ENCODE data around the gene GBP1.
"Not testable (repeated sequence)": the region's sequence is repeated elsewhere in the genome, so short reads cannot be mapped to it uniquely, and the experiment has no call there.

Gene GBP1

DNA sequence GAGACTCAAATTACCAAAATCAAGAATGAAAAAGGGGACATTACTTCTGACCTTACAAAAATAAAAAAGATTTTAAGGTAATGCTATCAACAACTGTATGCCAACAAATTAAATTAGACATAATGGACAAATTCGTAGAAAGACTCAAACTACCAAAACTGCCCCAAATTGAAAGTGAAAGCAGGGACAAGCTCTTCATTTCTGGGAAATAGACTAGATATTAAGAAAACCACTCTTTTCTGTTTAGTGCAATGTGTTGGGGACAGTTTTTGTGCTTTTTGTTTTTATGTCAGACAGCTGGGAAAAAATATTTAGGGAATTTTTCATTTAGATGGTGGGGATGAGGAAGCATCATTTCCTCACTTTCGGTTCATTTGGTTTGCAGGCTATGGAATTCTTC lies 4.9 kb upstream of the GBP1 start:
- no peak overlapping the region for H3K9ac ChIP-seq (ENCODE audit: insufficient read length)
- TF ChIP-seq FOXP2 (optimal IDR thresholded peaks at IDR 0.05; ENCODE audit: control extremely low read depth, extremely low read length, insufficient read depth): no peak
- TF ChIP-seq POLR2AphosphoS5 (IDR thresholded peaks at IDR 0.05; ENCODE audit: borderline replicate concordance, low read depth, low read length): no peak
- no peak for TF ChIP-seq EZH2 (IDR thresholded peaks at IDR 0.05)
- H3K27ac ChIP-seq: no peak overlapping the region
- no peak overlapping the region for H3K4me3 ChIP-seq
- no peak for DNase-seq (ENCODE audit: low read depth, low spot score)
- H3K9me3 ChIP-seq (ENCODE audit: low read depth, low read length): no peaks in the 10 kb centered on the region
- H3K36me3 ChIP-seq (ENCODE audit: insufficient read depth, low read length): no peaks in the 10 kb centered on the region

DNA sequence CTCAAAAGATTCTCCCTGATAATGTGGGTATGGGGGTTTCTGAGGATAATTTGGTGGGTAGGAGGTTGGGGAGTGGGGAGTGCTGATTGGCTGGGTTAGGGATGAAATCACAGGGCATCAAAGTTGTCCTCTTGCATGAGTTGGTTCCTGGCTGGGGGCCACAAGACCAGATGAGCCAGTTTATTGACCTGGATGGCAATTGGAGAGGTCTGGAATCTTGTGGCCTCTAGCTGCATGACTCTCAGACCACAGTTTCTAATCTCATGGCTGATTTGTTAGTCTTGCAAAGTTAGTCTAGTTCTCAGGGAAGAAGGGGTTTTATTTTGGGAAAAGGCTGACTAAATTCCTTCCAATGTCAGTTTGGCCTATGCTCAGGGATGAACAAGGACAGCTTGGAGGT lies 3.3 kb upstream of the GBP1 start:
- no peak for DNase-seq (ENCODE audit: low read depth, low spot score)
- no peaks in the 10 kb centered on the region for H3K9me3 ChIP-seq (ENCODE audit: low read depth, low read length)
- no peaks in the 10 kb centered on the region for H3K36me3 ChIP-seq (ENCODE audit: insufficient read depth, low read length)
- no peak overlapping the region for H3K27ac ChIP-seq
- H3K4me3 ChIP-seq: no peak overlapping the region
- H3K9ac ChIP-seq (ENCODE audit: insufficient read length): no peak overlapping the region
- TF ChIP-seq POLR2AphosphoS5 (IDR thresholded peaks at IDR 0.05; ENCODE audit: borderline replicate concordance, low read depth, low read length) (no peak), FOXP2 (optimal IDR thresholded peaks at IDR 0.05; ENCODE audit: control extremely low read depth, extremely low read length, insufficient read depth) (no peak), EZH2 (IDR thresholded peaks at IDR 0.05) (no peak)

- Histone ChIP-seq H3K4me3 (peak overlapping the region; percentile 73), H3K27ac (peak overlapping the region; percentile 27; the same call in 1 of the 2 replicates), H3K36me3 (ENCODE audit: insufficient read depth, low read length) (no peaks in the 10 kb centered on the region), H3K9me3 (ENCODE audit: low read depth, low read length) (no peaks in the 10 kb centered on the region), H3K9ac (ENCODE audit: insufficient read length) (peak overlapping the region; percentile 76)
- TF ChIP-seq FOXP2 (optimal IDR thresholded peaks at IDR 0.05; ENCODE audit: control extremely low read depth, extremely low read length, insufficient read depth) (no peak), EZH2 (IDR thresholded peaks at IDR 0.05) (no peak), POLR2AphosphoS5 (IDR thresholded peaks at IDR 0.05; ENCODE audit: borderline replicate concordance, low read depth, low read length) (no peak)
- DNase-seq (ENCODE audit: low read depth, low spot score): no peak
Observed at GRCh38 chr1:89064632-89065031, 376 bp downstream of the GBP1 start.

DNA sequence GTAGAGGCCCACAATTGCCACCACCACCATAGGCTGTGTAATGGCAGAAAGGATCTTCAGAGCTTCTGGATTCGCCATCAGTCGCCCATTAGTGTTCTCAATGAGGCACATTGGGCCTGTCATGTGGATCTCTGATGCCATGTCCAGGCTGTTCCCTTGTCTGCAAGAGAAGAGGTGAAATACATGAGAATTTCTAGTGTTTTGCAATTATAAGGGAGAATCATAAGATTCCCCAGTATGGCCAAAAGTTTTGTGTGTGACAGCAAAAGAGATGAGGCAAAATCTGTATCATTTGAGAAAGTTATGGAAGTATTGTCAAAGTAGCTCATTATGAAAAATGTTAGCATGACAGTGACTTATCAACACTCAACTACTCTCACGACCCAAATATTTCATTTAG lies 1.9 kb downstream of the GBP1 start:
- H3K9ac ChIP-seq (ENCODE audit: insufficient read length): no peak overlapping the region
- TF ChIP-seq POLR2AphosphoS5 (IDR thresholded peaks at IDR 0.05; ENCODE audit: borderline replicate concordance, low read depth, low read length) (no peak), EZH2 (IDR thresholded peaks at IDR 0.05) (no peak), FOXP2 (optimal IDR thresholded peaks at IDR 0.05; ENCODE audit: control extremely low read depth, extremely low read length, insufficient read depth) (no peak)
- no peaks in the 10 kb centered on the region for H3K9me3 ChIP-seq (ENCODE audit: low read depth, low read length)
- no peak overlapping the region for H3K27ac ChIP-seq
- no peak overlapping the region for H3K4me3 ChIP-seq
- DNase-seq (ENCODE audit: low read depth, low spot score): no peak
- peaks cover 7% of the 10 kb centered on the region for H3K36me3 ChIP-seq (ENCODE audit: insufficient read depth, low read length)

- no peak overlapping the region for H3K9ac ChIP-seq (ENCODE audit: insufficient read length)
- H3K27ac ChIP-seq: no peak overlapping the region
- peaks cover 17% of the 10 kb centered on the region for H3K36me3 ChIP-seq (ENCODE audit: insufficient read depth, low read length)
- no peak for DNase-seq (ENCODE audit: low read depth, low spot score)
- TF ChIP-seq FOXP2 (optimal IDR thresholded peaks at IDR 0.05; ENCODE audit: control extremely low read depth, extremely low read length, insufficient read depth) (no peak), POLR2AphosphoS5 (IDR thresholded peaks at IDR 0.05; ENCODE audit: borderline replicate concordance, low read depth, low read length) (no peak), EZH2 (IDR thresholded peaks at IDR 0.05) (no peak)
- H3K9me3 ChIP-seq (ENCODE audit: low read depth, low read length): no peaks in the 10 kb centered on the region
- no peak overlapping the region for H3K4me3 ChIP-seq
Observed at GRCh38 chr1:89060091-89060490, 4.9 kb downstream of the GBP1 start.

- Histone ChIP-seq H3K9ac (ENCODE audit: insufficient read length) (no peak overlapping the region), H3K4me3 (no peak overlapping the region), H3K27ac (no peak overlapping the region), H3K9me3 (ENCODE audit: low read depth, low read length) (no peaks in the 10 kb centered on the region), H3K36me3 (ENCODE audit: insufficient read depth, low read length) (peaks cover 6% of the 10 kb centered on the region)
- DNase-seq (ENCODE audit: low read depth, low spot score): no peak
- no peak for TF ChIP-seq EZH2 (IDR thresholded peaks at IDR 0.05)
- no peak for TF ChIP-seq POLR2AphosphoS5 (IDR thresholded peaks at IDR 0.05; ENCODE audit: borderline replicate concordance, low read depth, low read length)
- TF ChIP-seq FOXP2 (optimal IDR thresholded peaks at IDR 0.05; ENCODE audit: control extremely low read depth, extremely low read length, insufficient read depth): no peak
Observed at GRCh38 chr1:89051955-89052312, 13.1 kb downstream of the GBP1 start.

DNA sequence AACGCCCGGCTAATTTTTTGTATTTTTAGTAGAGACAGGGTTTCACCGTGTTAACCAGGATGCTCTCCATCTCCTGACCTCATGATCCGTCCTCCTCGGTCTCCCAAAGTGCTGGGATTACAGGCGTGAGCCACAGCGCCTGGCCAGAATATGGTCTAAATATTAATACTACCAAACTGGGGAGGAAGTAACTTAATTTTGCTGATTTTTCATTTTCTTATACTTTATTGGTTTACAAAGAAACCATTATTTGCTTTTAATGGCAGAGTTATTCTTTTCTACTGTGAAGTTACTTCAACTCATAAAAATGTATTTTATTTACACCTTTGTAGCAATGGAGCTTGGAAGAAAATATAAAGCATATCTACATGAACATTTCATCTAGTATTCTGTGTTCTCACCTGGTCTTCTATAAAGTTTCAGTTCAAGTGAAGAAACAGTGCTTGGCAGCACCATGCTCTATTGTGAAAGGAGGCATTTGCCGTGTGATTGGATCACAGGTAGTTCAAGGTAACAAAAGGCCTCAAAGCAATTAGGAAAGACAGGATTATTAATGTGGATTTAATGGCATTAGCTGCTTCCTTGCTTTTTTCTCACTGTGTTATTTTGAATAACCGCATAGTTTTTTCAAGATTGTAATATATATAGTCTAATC lies 13.6 kb downstream of the GBP1 start:
- DNase-seq (ENCODE audit: low read depth, low spot score): no peak
- Histone ChIP-seq H3K9ac (ENCODE audit: insufficient read length) (no peak overlapping the region), H3K4me3 (no peak overlapping the region), H3K27ac (no peak overlapping the region), H3K9me3 (ENCODE audit: low read depth, low read length) (no peaks in the 10 kb centered on the region), H3K36me3 (ENCODE audit: insufficient read depth, low read length) (peaks cover 5% of the 10 kb centered on the region)
- TF ChIP-seq EZH2 (IDR thresholded peaks at IDR 0.05): no peak
- no peak for TF ChIP-seq POLR2AphosphoS5 (IDR thresholded peaks at IDR 0.05; ENCODE audit: borderline replicate concordance, low read depth, low read length)
- no peak for TF ChIP-seq FOXP2 (optimal IDR thresholded peaks at IDR 0.05; ENCODE audit: control extremely low read depth, extremely low read length, insufficient read depth)

GRCh38 chr1:89050649-89051033 lies 14.4 kb downstream of the GBP1 start:
- TF ChIP-seq POLR2AphosphoS5 (IDR thresholded peaks at IDR 0.05; ENCODE audit: borderline replicate concordance, low read depth, low read length): no peak
- TF ChIP-seq FOXP2 (optimal IDR thresholded peaks at IDR 0.05; ENCODE audit: control extremely low read depth, extremely low read length, insufficient read depth): no peak
- TF ChIP-seq EZH2 (IDR thresholded peaks at IDR 0.05): no peak
- Histone ChIP-seq H3K9ac (ENCODE audit: insufficient read length) (no peak overlapping the region), H3K4me3 (no peak overlapping the region), H3K36me3 (ENCODE audit: insufficient read depth, low read length) (peaks cover 5% of the 10 kb centered on the region; the same call in 1 of the 2 replicates), H3K27ac (no peak overlapping the region), H3K9me3 (ENCODE audit: low read depth, low read length) (no peaks in the 10 kb centered on the region)
- no peak for DNase-seq (ENCODE audit: low read depth, low spot score)

GRCh38 chr1:89049901-89050648 lies 14.9 kb downstream of the GBP1 start:
- not testable (repeated sequence) for DNase-seq (ENCODE audit: low read depth, low spot score); H3K4me3 ChIP-seq; H3K36me3 ChIP-seq (ENCODE audit: insufficient read depth, low read length); H3K27ac ChIP-seq; H3K9ac ChIP-seq (ENCODE audit: insufficient read length); H3K9me3 ChIP-seq (ENCODE audit: low read depth, low read length)

GRCh38 chr1:89049187-89049586 lies 15.8 kb downstream of the GBP1 start:
- not testable (repeated sequence) for DNase-seq (ENCODE audit: low read depth, low spot score); H3K4me3 ChIP-seq; H3K9me3 ChIP-seq (ENCODE audit: low read depth, low read length)

More at GRCh38 chr1:89049187-89049586, 15.8 kb downstream of the GBP1 start:
- not testable (repeated sequence) for H3K36me3 ChIP-seq (ENCODE audit: insufficient read depth, low read length); H3K27ac ChIP-seq; H3K9ac ChIP-seq (ENCODE audit: insufficient read length)

All from SK-N-MC (cell line).